ENCODE results near the gene KCNN4. TPM values are rescaled to one million over a fixed set of nuclear protein-coding genes. Genes with fewer than 3 reads are reported as not detected.

The KCNN4 gene
- total and polyA plus RNA-seq, 2 experiments from 2014 or later = 3.6 to 5.4 TPM

- no peak for TF ChIP-seq EZH2phosphoT487 (IDR thresholded peaks at IDR 0.05; ENCODE audit: low read depth, severe bottlenecking, unreplicated experiment)
- no peak for TF ChIP-seq EZH2 (IDR thresholded peaks at IDR 0.05; ENCODE audit: borderline replicate concordance)
- no peak for TF ChIP-seq CTCF (IDR thresholded peaks at IDR 0.05; ENCODE audit: poor library complexity)
- Histone ChIP-seq H3K4me3 (no peak overlapping the region), H3K27ac (no peak overlapping the region), H3K27me3 (no peaks in the 10 kb centered on the region), H3K4me1 (ENCODE audit: insufficient read depth) (no peaks in the 10 kb centered on the region), H3K9me2 (replicated peaks; ENCODE audit: insufficient read depth) (no peaks in the 10 kb centered on the region), H3K4me2 (no peak overlapping the region), H4K20me1 (ENCODE audit: insufficient read depth, poor library complexity, severe bottlenecking) (no peaks in the 10 kb centered on the region), H3K36me3 (replicated peaks; ENCODE audit: insufficient read depth, low read depth) (no peaks in the 10 kb centered on the region), H3K79me2 (no peaks in the 10 kb centered on the region), H2AFZ (no peak overlapping the region), H3K9me3 (ENCODE audit: low read depth) (no peaks in the 10 kb centered on the region)
- DNase-seq (ENCODE audit: low spot score) = no peak
- 91% methylated on average over 8 of the region's 8 CpGs for WGBS (ENCODE audit: low lambda C conversion rate, missing lambda C conversion rate)
These were observed 2.9 kb upstream of the KCNN4 start for GRCh38 chr19:43783636-43784035.

- DNase-seq (ENCODE audit: low spot score) = no peak
- H2AFZ ChIP-seq = no peak overlapping the region
- no peak overlapping the region for H3K4me2 ChIP-seq
- H3K27ac ChIP-seq = no peak overlapping the region
- no peaks in the 10 kb centered on the region for H3K4me1 ChIP-seq (ENCODE audit: insufficient read depth)
- H3K9me2 ChIP-seq (replicated peaks; ENCODE audit: insufficient read depth) = no peaks in the 10 kb centered on the region
- 87% methylated on average over 24 of the region's 24 CpGs for WGBS (ENCODE audit: low lambda C conversion rate, missing lambda C conversion rate)
- no peaks in the 10 kb centered on the region for H3K27me3 ChIP-seq
- H3K79me2 ChIP-seq = no peaks in the 10 kb centered on the region
- no peaks in the 10 kb centered on the region for H3K36me3 ChIP-seq (replicated peaks; ENCODE audit: insufficient read depth, low read depth)
- no peaks in the 10 kb centered on the region for H4K20me1 ChIP-seq (ENCODE audit: insufficient read depth, poor library complexity, severe bottlenecking)
- no peak overlapping the region for H3K4me3 ChIP-seq
- TF ChIP-seq EZH2phosphoT487 (IDR thresholded peaks at IDR 0.05; ENCODE audit: low read depth, severe bottlenecking, unreplicated experiment) = no peak
- TF ChIP-seq CTCF (IDR thresholded peaks at IDR 0.05; ENCODE audit: poor library complexity) = no peak
- no peaks in the 10 kb centered on the region for H3K9me3 ChIP-seq (ENCODE audit: low read depth)
These were observed 2.0 kb upstream of the KCNN4 start for GRCh38 chr19:43782689-43783231.

GRCh38 chr19:43782311-43782660, 1.5 kb upstream of the KCNN4 start:
- 71% methylated on average over 8 of the region's 8 CpGs for WGBS (ENCODE audit: low lambda C conversion rate, missing lambda C conversion rate)
- H3K27me3 ChIP-seq = no peaks in the 10 kb centered on the region
- no peak for TF ChIP-seq EZH2 (IDR thresholded peaks at IDR 0.05; ENCODE audit: borderline replicate concordance)
- TF ChIP-seq CTCF (IDR thresholded peaks at IDR 0.05; ENCODE audit: poor library complexity) = no peak
- TF ChIP-seq EZH2phosphoT487 (IDR thresholded peaks at IDR 0.05; ENCODE audit: low read depth, severe bottlenecking, unreplicated experiment) = no peak
- no peak for DNase-seq (ENCODE audit: low spot score)
- no peak overlapping the region for H3K4me3 ChIP-seq
- H4K20me1 ChIP-seq (ENCODE audit: insufficient read depth, poor library complexity, severe bottlenecking) = no peaks in the 10 kb centered on the region
- no peak overlapping the region for H3K4me2 ChIP-seq
- no peak overlapping the region for H3K27ac ChIP-seq
- H3K9me3 ChIP-seq (ENCODE audit: low read depth) = no peaks in the 10 kb centered on the region
- H3K36me3 ChIP-seq (replicated peaks; ENCODE audit: insufficient read depth, low read depth) = no peaks in the 10 kb centered on the region
- no peaks in the 10 kb centered on the region for H3K4me1 ChIP-seq (ENCODE audit: insufficient read depth)
- H2AFZ ChIP-seq = no peak overlapping the region
- H3K79me2 ChIP-seq = no peaks in the 10 kb centered on the region
- no peaks in the 10 kb centered on the region for H3K9me2 ChIP-seq (replicated peaks; ENCODE audit: insufficient read depth)
